OCI-LY3 (cell line): Measurements from ENCODE around the gene C4B.
"Not testable (repeated sequence)": the region's sequence is repeated elsewhere in the genome, so short reads cannot be mapped to it uniquely, and the experiment has no call there.

Source experiments
- CTCF ChIP-seq: fragments of 200-600, 300-600 bp; sonication (generic); IDR thresholded peaks from 2 replicates; pipeline ENCODE4 v1.5.1; 2014; ENCODE audit warnings: antibody characterized with exemption, low read length, low read depth
- EZH2phosphoT487 ChIP-seq: fragments of 200-600 bp; shearing (Covaris generic); IDR thresholded peaks from 2 replicates; pipeline ENCODE4 v1.6.1; 2018; ENCODE audit warnings: antibody characterized with exemption, mixed run types, low read depth

GRCh38 chr6:31981744-31982143, 32.9 kb upstream of the C4B start, which contains the start of gene C4A:
- not testable (repeated sequence) for TF ChIP-seq CTCF, EZH2phosphoT487
